Measurements from ENCODE around the gene LRBA. TPM values are rescaled to one million over a fixed set of nuclear protein-coding genes. Genes with fewer than 3 reads are reported as not detected.

The LRBA gene
- total RNA-seq, 1 donor from 2014 or later: 28.2 TPM

DNA sequence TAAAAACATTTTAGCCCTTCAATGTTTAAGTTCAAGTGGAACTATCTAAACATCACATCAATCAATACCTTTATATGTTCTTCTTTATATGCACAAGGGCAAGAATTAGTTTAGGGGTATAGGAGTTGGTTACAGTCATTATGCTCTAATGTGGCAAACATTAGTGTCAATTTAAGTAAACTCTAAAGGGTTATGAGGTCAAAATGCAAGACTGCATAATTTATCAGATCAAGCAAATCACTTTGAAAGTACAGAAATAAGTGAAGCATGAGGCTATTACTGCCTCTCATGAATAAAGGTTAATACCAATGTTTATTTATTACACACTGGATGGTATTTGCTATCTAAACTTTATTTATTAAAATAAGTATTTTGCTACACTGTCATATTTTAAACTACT lies 373.5 kb downstream of the LRBA start:
- DNase-seq (ENCODE audit: low read depth, low spot score): no peak
- Mint-ChIP-seq H3K27ac (ENCODE audit: unreplicated experiment) (no peak overlapping the region), H3K4me1 (no peaks in the 10 kb centered on the region), H3K36me3 (ENCODE audit: low read depth) (no peaks in the 10 kb centered on the region), H3K4me3 (no peak overlapping the region), H3K9me3 (no peaks in the 10 kb centered on the region), H3K27me3 (ENCODE audit: low read depth) (no peaks in the 10 kb centered on the region)
- TF ChIP-seq, protein P1, sequence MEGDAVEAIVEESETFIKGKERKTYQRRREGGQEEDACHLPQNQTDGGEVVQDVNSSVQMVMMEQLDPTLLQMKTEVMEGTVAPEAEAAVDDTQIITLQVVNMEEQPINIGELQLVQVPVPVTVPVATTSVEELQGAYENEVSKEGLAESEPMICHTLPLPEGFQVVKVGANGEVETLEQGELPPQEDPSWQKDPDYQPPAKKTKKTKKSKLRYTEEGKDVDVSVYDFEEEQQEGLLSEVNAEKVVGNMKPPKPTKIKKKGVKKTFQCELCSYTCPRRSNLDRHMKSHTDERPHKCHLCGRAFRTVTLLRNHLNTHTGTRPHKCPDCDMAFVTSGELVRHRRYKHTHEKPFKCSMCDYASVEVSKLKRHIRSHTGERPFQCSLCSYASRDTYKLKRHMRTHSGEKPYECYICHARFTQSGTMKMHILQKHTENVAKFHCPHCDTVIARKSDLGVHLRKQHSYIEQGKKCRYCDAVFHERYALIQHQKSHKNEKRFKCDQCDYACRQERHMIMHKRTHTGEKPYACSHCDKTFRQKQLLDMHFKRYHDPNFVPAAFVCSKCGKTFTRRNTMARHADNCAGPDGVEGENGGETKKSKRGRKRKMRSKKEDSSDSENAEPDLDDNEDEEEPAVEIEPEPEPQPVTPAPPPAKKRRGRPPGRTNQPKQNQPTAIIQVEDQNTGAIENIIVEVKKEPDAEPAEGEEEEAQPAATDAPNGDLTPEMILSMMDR (conservative IDR thresholded peaks at IDR 0.05): no peak

- Mint-ChIP-seq H3K4me3 (no peak overlapping the region), H3K36me3 (ENCODE audit: low read depth) (peaks cover 15% of the 10 kb centered on the region), H3K27me3 (ENCODE audit: low read depth) (no peaks in the 10 kb centered on the region), H3K4me1 (no peaks in the 10 kb centered on the region), H3K9me3 (peaks cover 9% of the 10 kb centered on the region), H3K27ac (ENCODE audit: unreplicated experiment) (no peak overlapping the region)
- TF ChIP-seq, protein P1 (conservative IDR thresholded peaks at IDR 0.05): no peak
- no peak for DNase-seq (ENCODE audit: low read depth, low spot score)
Measured at GRCh38 chr4:150632639-150633038, 382.4 kb downstream of the LRBA start.

DNA sequence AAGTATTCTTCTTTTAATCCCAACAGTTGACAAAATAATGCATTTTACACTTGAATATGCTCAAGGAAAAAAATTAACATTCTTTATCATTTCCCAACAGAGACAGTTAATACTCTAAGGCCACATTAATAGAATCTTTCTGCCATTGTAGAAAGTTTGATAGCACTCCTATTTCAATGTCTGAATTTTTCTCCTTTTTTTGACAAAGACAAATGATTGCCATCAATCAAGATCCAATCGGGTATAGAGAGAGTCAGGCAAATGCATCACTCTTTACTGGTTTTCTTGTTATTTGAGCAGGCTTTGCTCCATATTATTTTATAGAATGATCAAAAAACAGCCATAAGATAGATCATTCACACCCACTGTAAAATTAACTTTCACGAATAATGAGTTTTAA lies 387.0 kb downstream of the LRBA start:
- DNase-seq (ENCODE audit: low read depth, low spot score): no peak
- Mint-ChIP-seq H3K27me3 (ENCODE audit: low read depth) (no peaks in the 10 kb centered on the region), H3K9me3 (peaks cover 5% of the 10 kb centered on the region), H3K4me3 (no peak overlapping the region), H3K36me3 (ENCODE audit: low read depth) (peaks cover 6% of the 10 kb centered on the region), H3K27ac (ENCODE audit: unreplicated experiment) (no peak overlapping the region), H3K4me1 (no peaks in the 10 kb centered on the region)
- TF ChIP-seq, protein P1 (conservative IDR thresholded peaks at IDR 0.05): no peak

- Mint-ChIP-seq H3K4me1 (no peaks in the 10 kb centered on the region), H3K36me3 (ENCODE audit: low read depth) (no peaks in the 10 kb centered on the region), H3K9me3 (peaks cover 7% of the 10 kb centered on the region), H3K27me3 (ENCODE audit: low read depth) (no peaks in the 10 kb centered on the region), H3K27ac (ENCODE audit: unreplicated experiment) (no peak overlapping the region), H3K4me3 (no peak overlapping the region)
- TF ChIP-seq, protein P1 (conservative IDR thresholded peaks at IDR 0.05): no peak
- no peak for DNase-seq (ENCODE audit: low read depth, low spot score)
Measured at GRCh38 chr4:150625033-150625432, 390.1 kb downstream of the LRBA start.

GRCh38 chr4:150624055-150624454 lies 391.0 kb downstream of the LRBA start:
- Mint-ChIP-seq H3K9me3 (peaks cover 7% of the 10 kb centered on the region), H3K27ac (ENCODE audit: unreplicated experiment) (no peak overlapping the region), H3K4me1 (no peaks in the 10 kb centered on the region), H3K36me3 (ENCODE audit: low read depth) (no peaks in the 10 kb centered on the region), H3K27me3 (ENCODE audit: low read depth) (no peaks in the 10 kb centered on the region), H3K4me3 (no peak overlapping the region)
- TF ChIP-seq, protein P1 (conservative IDR thresholded peaks at IDR 0.05): no peak
- DNase-seq (ENCODE audit: low read depth, low spot score): no peak

GRCh38 chr4:150619042-150619441 lies 396.0 kb downstream of the LRBA start:
- no peaks in the 10 kb centered on the region for H3K36me3 Mint-ChIP-seq (ENCODE audit: low read depth)
- no peak for DNase-seq (ENCODE audit: low read depth, low spot score)
- no peak overlapping the region for H3K27ac Mint-ChIP-seq (ENCODE audit: unreplicated experiment)
- peaks cover 7% of the 10 kb centered on the region for H3K9me3 Mint-ChIP-seq
- H3K27me3 Mint-ChIP-seq (ENCODE audit: low read depth): no peaks in the 10 kb centered on the region
- no peak overlapping the region for H3K4me3 Mint-ChIP-seq
- no peaks in the 10 kb centered on the region for H3K4me1 Mint-ChIP-seq
- TF ChIP-seq, protein P1 (conservative IDR thresholded peaks at IDR 0.05): no peak
